HL-60 (cell line): Measurements from ENCODE around the gene COLEC11.

Experiments
- CTCF ChIP-seq: IDR thresholded peaks from one replicate; pipeline ENCODE4 v1.5.1; 2011; ENCODE audit warnings: low read length, control low read depth, inconsistent platforms; ENCODE audit not compliant: insufficient read depth
- REST ChIP-seq: IDR thresholded peaks from 2 replicates; pipeline ENCODE4 v1.6.1; 2012; ENCODE audit warnings: low read depth; ENCODE audit not compliant: insufficient replicate concordance

GRCh38 chr2:3575534-3576262 is 19.2 kb upstream of the COLEC11 start:
- no peak for TF ChIP-seq CTCF
- no peak for TF ChIP-seq REST
